Astrocyte (in vitro differentiated cells and primary cell): ENCODE measurements around the gene MYT1. TPM values are rescaled to one million over a fixed set of nuclear protein-coding genes. Genes with fewer than 3 reads are reported as not detected.

Experiments used
- DNase-seq: peaks from one replicate; pipeline ENCODE4 v3.0.0-alpha.2; 2010; ENCODE audit warnings: low read depth
- FAIRE-seq: peaks from 2 replicates; lab custom pipeline; 2011; peaks lifted over from hg19 to GRCh38; lab: Jason Lieb, UNC
- H2AFZ ChIP-seq: 2 replicates; pipeline ENCODE4 v1.6.0; 2012; ENCODE audit warnings: low read depth, low read length, inconsistent platforms
- H3K27ac ChIP-seq: 2 replicates; pipeline ENCODE4 v1.5.1; 2011; ENCODE audit warnings: low read depth, low read length, inconsistent platforms
- H3K27me3 ChIP-seq: 2 replicates; pipeline ENCODE4 v1.6.0; 2011; ENCODE audit warnings: low read length, inconsistent platforms; ENCODE audit not compliant: insufficient read depth
- H3K36me3 ChIP-seq: 2 replicates; pipeline ENCODE4 v1.5.1; 2011; ENCODE audit warnings: low read length, inconsistent platforms; ENCODE audit not compliant: insufficient read depth
- H3K4me1 ChIP-seq: 2 replicates; pipeline ENCODE4 v1.5.1; 2011; ENCODE audit warnings: low read length, inconsistent platforms; ENCODE audit not compliant: insufficient read depth
- H3K4me2 ChIP-seq: 2 replicates; pipeline ENCODE4 v1.6.0; 2012; ENCODE audit warnings: low read length, inconsistent platforms
- H3K4me3 ChIP-seq: 2 replicates; pipeline ENCODE4 v1.5.1; 2011; ENCODE audit warnings: low read depth, mild to moderate bottlenecking, low read length, inconsistent platforms; ENCODE audit not compliant: insufficient read depth
- H3K79me2 ChIP-seq: 2 replicates; pipeline ENCODE4 v1.6.0; 2012; ENCODE audit warnings: mild to moderate bottlenecking, low read length, inconsistent platforms; ENCODE audit not compliant: insufficient read depth
- H3K9ac ChIP-seq: 2 replicates; pipeline ENCODE4 v1.6.0; 2012; ENCODE audit warnings: mild to moderate bottlenecking, low read length, inconsistent platforms
- H3K9me3 ChIP-seq: 2 replicates; pipeline ENCODE4 v1.5.1; 2012; ENCODE audit warnings: low read depth, mild to moderate bottlenecking, low read length, inconsistent platforms; ENCODE audit not compliant: insufficient read depth
- H4K20me1 ChIP-seq: 2 replicates; pipeline ENCODE4 v1.6.0; 2012; ENCODE audit warnings: low read length, inconsistent platforms; ENCODE audit not compliant: insufficient read depth
- H3K27ac Mint-ChIP-seq: one replicate; pipeline ENCODE4 v1.8.0; 2021; ENCODE audit warnings: mild to moderate bottlenecking, mixed read lengths; ENCODE audit not compliant: unreplicated experiment
- H3K27me3 Mint-ChIP-seq: one replicate; pipeline ENCODE4 v1.8.0; 2021; ENCODE audit warnings: low read depth, mixed read lengths; ENCODE audit not compliant: unreplicated experiment
- H3K36me3 Mint-ChIP-seq: one replicate; pipeline ENCODE4 v1.8.0; 2021; ENCODE audit warnings: low read depth, mixed read lengths; ENCODE audit not compliant: unreplicated experiment
- H3K4me1 Mint-ChIP-seq: one replicate; pipeline ENCODE4 v1.8.0; 2021; ENCODE audit warnings: low read depth, mixed read lengths; ENCODE audit not compliant: unreplicated experiment
- H3K4me3 Mint-ChIP-seq: one replicate; pipeline ENCODE4 v1.8.0; 2021; ENCODE audit warnings: mild to moderate bottlenecking, moderate library complexity, mixed read lengths; ENCODE audit not compliant: unreplicated experiment
- H3K9me3 Mint-ChIP-seq: one replicate; pipeline ENCODE4 v1.8.0; 2021; ENCODE audit warnings: mild to moderate bottlenecking, mixed read lengths; ENCODE audit not compliant: unreplicated experiment
- CTCF ChIP-seq: IDR thresholded peaks from 2 replicates; pipeline ENCODE4 v1.5.1; 2011; ENCODE audit warnings: low read depth, mild to moderate bottlenecking, inconsistent platforms, low read length, moderate library complexity; ENCODE audit not compliant: insufficient read depth
- EZH2 ChIP-seq: IDR thresholded peaks from 2 replicates; pipeline ENCODE4 v1.6.1; 2012; ENCODE audit warnings: mild to moderate bottlenecking, low read length, inconsistent platforms; ENCODE audit not compliant: insufficient read depth
- total RNA-seq: library from RNA; stranded (reverse); gene quantifications from 2 replicates; pipeline ENCODE4 v1.2.1, GENCODE V29; 2021

MYT1 gene
- total RNA-seq, 1 donor from 2014 or later: not detected

- Histone ChIP-seq H3K27ac (no peak overlapping the region), H4K20me1 (peaks cover 14% of the 10 kb centered on the region), H2AFZ (no peak overlapping the region), H3K36me3 (no peaks in the 10 kb centered on the region), H3K9me3 (no peaks in the 10 kb centered on the region), H3K9ac (no peak overlapping the region), H3K4me2 (no peak overlapping the region), H3K79me2 (peaks cover 31% of the 10 kb centered on the region), H3K4me3 (no peak overlapping the region), H3K27me3 (no peaks in the 10 kb centered on the region), H3K4me1 (peaks cover 9% of the 10 kb centered on the region)
- no peak for TF ChIP-seq EZH2
- no peak for TF ChIP-seq CTCF
- Mint-ChIP-seq H3K4me3 (no peak overlapping the region), H3K4me1 (peaks cover 16% of the 10 kb centered on the region), H3K27me3 (no peaks in the 10 kb centered on the region), H3K36me3 (peaks cover 5% of the 10 kb centered on the region), H3K27ac (no peak overlapping the region), H3K9me3 (no peaks in the 10 kb centered on the region)
- FAIRE-seq: no peak
- no peak for DNase-seq
These were observed 96.0 kb downstream of the MYT1 start for GRCh38 chr20:64260239-64260638.

- H3K79me2 ChIP-seq: peaks cover 28% of the 10 kb centered on the region
- Mint-ChIP-seq H3K27me3 (no peaks in the 10 kb centered on the region), H3K36me3 (peaks cover 5% of the 10 kb centered on the region), H3K4me3 (peak overlapping the region; percentile 36), H3K4me1 (peaks cover 18% of the 10 kb centered on the region), H3K9me3 (no peaks in the 10 kb centered on the region), H3K27ac (no peak overlapping the region)
- H3K27ac ChIP-seq: no peak overlapping the region
- peaks cover 6% of the 10 kb centered on the region for H3K4me1 ChIP-seq
- FAIRE-seq (no peak), DNase-seq (no peak)
- TF ChIP-seq EZH2: no peak
- no peak for TF ChIP-seq CTCF
- no peak overlapping the region for H3K9ac ChIP-seq
- H3K4me3 ChIP-seq: no peak overlapping the region
- H2AFZ ChIP-seq: no peak overlapping the region
- H3K9me3 ChIP-seq: no peaks in the 10 kb centered on the region
- no peaks in the 10 kb centered on the region for H3K36me3 ChIP-seq
- no peaks in the 10 kb centered on the region for H3K27me3 ChIP-seq
- H4K20me1 ChIP-seq: peaks cover 14% of the 10 kb centered on the region
- H3K4me2 ChIP-seq: no peak overlapping the region
These were observed 96.9 kb downstream of the MYT1 start for GRCh38 chr20:64261138-64261537.

- H3K27me3 Mint-ChIP-seq: no peaks in the 10 kb centered on the region
- FAIRE-seq: no peak
These were observed 99.8 kb downstream of the MYT1 start for GRCh38 chr20:64264091-64264490.

More at GRCh38 chr20:64264091-64264490, 99.8 kb downstream of the MYT1 start:
- TF ChIP-seq CTCF: no peak
- TF ChIP-seq EZH2: no peak
- Histone ChIP-seq H3K9me3 (no peaks in the 10 kb centered on the region), H3K4me2 (no peak overlapping the region), H2AFZ (no peak overlapping the region), H3K36me3 (peaks cover 3% of the 10 kb centered on the region), H3K4me1 (no peaks in the 10 kb centered on the region), H4K20me1 (peaks cover 14% of the 10 kb centered on the region), H3K27ac (no peak overlapping the region), H3K4me3 (no peak overlapping the region), H3K79me2 (peaks cover 4% of the 10 kb centered on the region), H3K9ac (no peak overlapping the region), H3K27me3 (no peaks in the 10 kb centered on the region)
- no peak overlapping the region for H3K27ac Mint-ChIP-seq
- peaks cover 8% of the 10 kb centered on the region for H3K36me3 Mint-ChIP-seq
- no peak overlapping the region for H3K4me3 Mint-ChIP-seq
- H3K9me3 Mint-ChIP-seq: no peaks in the 10 kb centered on the region
- no peak for DNase-seq
- H3K4me1 Mint-ChIP-seq: peaks cover 7% of the 10 kb centered on the region
